WTC11 (cell line): ENCODE measurements around the gene KNL1. TPM values are rescaled to one million over a fixed set of nuclear protein-coding genes. Genes with fewer than 3 reads are reported as not detected.

ENCODE experiments used
- ATF1 ChIP-seq: sonication (generic); formaldehyde crosslinking; IDR thresholded peaks from 2 replicates; pipeline ENCODE4 v1.8.1; 2023; ENCODE audit warnings: mild to moderate bottlenecking, moderate library complexity, missing genetic modification reagents
- ATF6 ChIP-seq: sonication (generic); formaldehyde crosslinking; IDR thresholded peaks from 2 replicates; pipeline ENCODE4 v1.8.1; 2023; ENCODE audit warnings: mild to moderate bottlenecking, missing genetic modification reagents
- CREM ChIP-seq: sonication (generic); formaldehyde crosslinking; IDR thresholded peaks from 2 replicates; pipeline ENCODE4 v1.8.1; 2022; ENCODE audit warnings: mild to moderate bottlenecking, missing genetic modification reagents, moderate library complexity
- E2F1 ChIP-seq: sonication (generic); formaldehyde crosslinking; IDR thresholded peaks from 2 replicates; pipeline ENCODE4 v1.8.0; 2022; ENCODE audit warnings: mild to moderate bottlenecking, missing genetic modification reagents
- E2F5 ChIP-seq: sonication (generic); formaldehyde crosslinking; IDR thresholded peaks from 2 replicates; pipeline ENCODE4 v1.8.1; 2022; ENCODE audit warnings: mild to moderate bottlenecking, moderate library complexity, missing genetic modification reagents
- GABPB1 ChIP-seq: sonication (generic); formaldehyde crosslinking; IDR thresholded peaks from 2 replicates; pipeline ENCODE4 v1.8.1; 2023; ENCODE audit warnings: mild to moderate bottlenecking, missing genetic modification reagents
- GTF2I ChIP-seq: fragments of 250-450 bp; sonication (Bioruptor Pico); conservative IDR thresholded peaks from 2 replicates; pipeline ENCODE4 v1.4.0; 2021; ENCODE audit warnings: mild to moderate bottlenecking
- HMGA2 ChIP-seq: fragments of 250-450 bp; sonication (Bioruptor Pico); IDR thresholded peaks from 2 replicates; pipeline ENCODE4 v1.4.0; 2021; ENCODE audit warnings: mild to moderate bottlenecking, moderate library complexity
- IRF1 ChIP-seq: sonication (generic); formaldehyde crosslinking; IDR thresholded peaks from 2 replicates; pipeline ENCODE4 v1.8.0; 2023; ENCODE audit warnings: missing genetic modification reagents
- IRF2 ChIP-seq: sonication (generic); formaldehyde crosslinking; IDR thresholded peaks from 2 replicates; pipeline ENCODE4 v1.8.0; 2022; ENCODE audit warnings: low read depth, missing genetic modification reagents, borderline replicate concordance
- MAX ChIP-seq: sonication (generic); formaldehyde crosslinking; IDR thresholded peaks from 2 replicates; pipeline ENCODE4 v1.8.0; 2022; ENCODE audit warnings: mild to moderate bottlenecking, missing genetic modification reagents
- MXD4 ChIP-seq: fragments of 250-450 bp; sonication (Bioruptor Pico); IDR thresholded peaks from 2 replicates; pipeline ENCODE4 v1.8.0; 2021; ENCODE audit warnings: mild to moderate bottlenecking, moderate library complexity, borderline replicate concordance
- NFATC4 ChIP-seq: fragments of 250-450 bp; sonication (Bioruptor Pico); IDR thresholded peaks from 2 replicates; pipeline ENCODE4 v1.9.0; 2021; ENCODE audit warnings: mild to moderate bottlenecking
- NR1H2 ChIP-seq: sonication (generic); formaldehyde crosslinking; IDR thresholded peaks from 2 replicates; pipeline ENCODE4 v1.9.0; 2021; ENCODE audit warnings: mild to moderate bottlenecking, moderate library complexity, missing genetic modification reagents
- NR2C2 ChIP-seq: sonication (generic); formaldehyde crosslinking; IDR thresholded peaks from 2 replicates; pipeline ENCODE4 v1.8.0; 2022; ENCODE audit warnings: mild to moderate bottlenecking, missing genetic modification reagents
- STAT6 ChIP-seq: sonication (generic); formaldehyde crosslinking; conservative IDR thresholded peaks from 2 replicates; pipeline ENCODE4 v1.8.1; 2023; ENCODE audit warnings: mild to moderate bottlenecking, low read depth, missing genetic modification reagents, moderate library complexity
- TP53 ChIP-seq: sonication (generic); formaldehyde crosslinking; IDR thresholded peaks from 2 replicates; pipeline ENCODE4 v1.8.1; 2023; ENCODE audit warnings: mild to moderate bottlenecking, missing genetic modification reagents
- USF2 ChIP-seq: sonication (generic); formaldehyde crosslinking; IDR thresholded peaks from 2 replicates; pipeline ENCODE4 v1.8.1; 2023; ENCODE audit warnings: mild to moderate bottlenecking, missing genetic modification reagents, moderate library complexity
- ZMAT4 ChIP-seq: fragments of 250-450 bp; sonication (Bioruptor Pico); IDR thresholded peaks from 2 replicates; pipeline ENCODE4 v1.9.0; 2021; ENCODE audit warnings: mild to moderate bottlenecking
- ZNF532 ChIP-seq: fragments of 250-450 bp; sonication (Bioruptor Pico); IDR thresholded peaks from 2 replicates; pipeline ENCODE4 v1.9.0; 2021; ENCODE audit warnings: mild to moderate bottlenecking, borderline replicate concordance
- ZSCAN18 ChIP-seq: fragments of 250-450 bp; sonication (Bioruptor Pico); IDR thresholded peaks from 2 replicates; pipeline ENCODE4 v2.1.2; 2022; ENCODE audit warnings: mild to moderate bottlenecking, moderate library complexity
- total RNA-seq: library from RNA; stranded (reverse); gene quantifications from 3 replicates; pipeline ENCODE4 v1.2.3, GENCODE V29; 2021

Gene KNL1
- total RNA-seq, 1 experiment from 2014 or later = 24.0 TPM

- TF ChIP-seq ATF6 (CRISPR knock-in tag) (no peak), HMGA2 (no peak), ZSCAN18 (CRISPR knock-in tag) (no peak), TP53 (CRISPR knock-in tag) (no peak), E2F5 (CRISPR knock-in tag) (peak; percentile 37; the same call in 1 of the 2 replicates), NFATC4 (CRISPR knock-in tag) (no peak), STAT6 (CRISPR knock-in tag) (no peak), USF2 (CRISPR knock-in tag) (no peak), NR2C2 (CRISPR knock-in tag) (no peak), ZNF532 (CRISPR knock-in tag) (no peak), GABPB1 (CRISPR knock-in tag) (0 out of 2 replicates have a peak, but pooled peaks have one; percentile 23), CREM (CRISPR knock-in tag) (peak; percentile 97), GTF2I (no peak), E2F1 (no peak), IRF1 (CRISPR knock-in tag) (no peak), ZMAT4 (no peak), MXD4 (CRISPR knock-in tag) (no peak), NR1H2 (CRISPR knock-in tag) (no peak), IRF2 (CRISPR knock-in tag) (no peak), MAX (CRISPR knock-in tag) (peak; percentile 88), ATF1 (peak; percentile 30; the same call in 1 of the 2 replicates)
Observed at GRCh38 chr15:40569129-40569953, 24.7 kb upstream of the KNL1 start, which contains the start of gene RPUSD2 (continued).
